SK-N-SH (cell line): ENCODE data around the gene SMYD2. TPM values are rescaled to one million over a fixed set of nuclear protein-coding genes. Genes with fewer than 3 reads are reported as not detected.

ENCODE experiments used
- CTCF ChIA-PET: fragments of 300-600, 350-600 bp; formaldehyde crosslinking; extraction: SDS; loops from one replicate; lab custom pipeline; 2021; lab: Yijun Ruan, JAX
- POLR2A ChIA-PET: fragments of 350-600 bp; sonication (Branson Sonifier 250); formaldehyde crosslinking; extraction: SDS; loops from one replicate; lab custom pipeline; 2020; ENCODE audit warnings: antibody characterized with exemption, inconsistent platforms; lab: Yijun Ruan, JAX
- DNase-seq: peaks from one replicate; pipeline ENCODE4 v3.0.0; 2012
- H2AFZ ChIP-seq: fragments of 200-600 bp; sonication (generic); 2 replicates; pipeline ENCODE4 v1.8.1; 2016; ENCODE audit warnings: antibody characterized with exemption, mild to moderate bottlenecking, low read depth
- H3F3A ChIP-seq: fragments of 200-600 bp; sonication (generic); replicated peaks from 2 replicates; pipeline ENCODE3; 2016; ENCODE audit warnings: antibody characterized with exemption, mild to moderate bottlenecking; ENCODE audit not compliant: insufficient read depth
- H3K27ac ChIP-seq, 2 experiments: fragments of 200-500 bp in 1 of 2; fragments of 200-600 bp in 1 of 2; sonication (Bioruptor generic) in 1 of 2; sonication (generic), shearing (Covaris generic) in 1 of 2; 2 replicates each; pipeline versions ENCODE4 v1.5.1 to v1.6.1; 2014 to 2016; ENCODE audit warnings: low read depth in 2 of 2, inconsistent platforms in 1 of 2, low read length in 1 of 2, mild to moderate bottlenecking in 1 of 2, mixed read lengths in 1 of 2
- H3K27me3 ChIP-seq: fragments of 200-600 bp; sonication (generic), shearing (Covaris generic); 2 replicates; pipeline ENCODE4 v1.6.1; 2016; ENCODE audit warnings: mixed run types; ENCODE audit not compliant: insufficient read depth
- H3K36me3 ChIP-seq, 2 experiments: fragments of 200-500 bp in 1 of 2; fragments of 200-600 bp in 1 of 2; sonication (Bioruptor generic) in 1 of 2; sonication (generic) in 1 of 2; replicated peaks in 1 of 2; 2 replicates each; pipeline versions ENCODE3 to v1.5.1; 2014 to 2016; ENCODE audit warnings: low read length in 1 of 2, mild to moderate bottlenecking in 1 of 2; ENCODE audit not compliant: insufficient read depth in 2 of 2, control insufficient read depth in 1 of 2
- H3K4me1 ChIP-seq, 2 experiments: fragments of 200-500 bp in 1 of 2; fragments of 200-600 bp in 1 of 2; sonication (Bioruptor generic) in 1 of 2; sonication (generic), shearing (Covaris generic) in 1 of 2; 2 replicates each; pipeline versions ENCODE4 v1.5.1 to v1.6.1; 2014 to 2016; ENCODE audit warnings: low read depth in 1 of 2, low read length in 1 of 2, mixed run types in 1 of 2; ENCODE audit not compliant: insufficient read depth in 2 of 2, control insufficient read depth in 1 of 2
- H3K4me2 ChIP-seq: fragments of 200-600 bp; sonication (generic), shearing (Covaris generic); 2 replicates; pipeline ENCODE4 v1.6.1; 2017; ENCODE audit warnings: mixed run types
- H3K4me3 ChIP-seq, 2 experiments: fragments of 200-500 bp in 1 of 2; fragments of 200-600 bp in 1 of 2; sonication (Bioruptor generic) in 1 of 2; sonication (generic), shearing (Covaris generic) in 1 of 2; 2 replicates each; pipeline versions ENCODE4 v1.5.1 to v1.8.1; 2014 to 2016; ENCODE audit warnings: low read depth in 2 of 2, inconsistent platforms in 1 of 2, low read length in 1 of 2, mild to moderate bottlenecking in 1 of 2, mixed read lengths in 1 of 2, moderate library complexity in 1 of 2
- H3K79me2 ChIP-seq: fragments of 200-600 bp; sonication (generic); 2 replicates; pipeline ENCODE4 v1.8.1; 2017; ENCODE audit warnings: mild to moderate bottlenecking; ENCODE audit not compliant: insufficient read depth
- H3K9ac ChIP-seq: fragments of 200-600 bp; sonication (generic); 2 replicates; pipeline ENCODE4 v1.6.1; 2017; ENCODE audit warnings: mixed run types
- H3K9me2 ChIP-seq: fragments of 200-600 bp; sonication (generic); 2 replicates; pipeline ENCODE4 v1.6.1; 2017; ENCODE audit warnings: mixed run types
- H3K9me3 ChIP-seq: fragments of 200-600 bp; sonication (generic); 2 replicates; pipeline ENCODE4 v1.6.1; 2017; ENCODE audit warnings: mixed run types, mild to moderate bottlenecking, moderate library complexity
- H4K20me1 ChIP-seq: fragments of 200-600 bp; sonication (generic); 2 replicates; pipeline ENCODE4 v1.6.1; 2017; ENCODE audit warnings: mild to moderate bottlenecking, mixed run types; ENCODE audit not compliant: insufficient read depth
- IRF3 ChIP-seq: fragments of 150-350 bp; IDR thresholded peaks from 2 replicates; pipeline ENCODE4 v1.6.1; 2016; ENCODE audit warnings: mild to moderate bottlenecking, low read depth, low read length
- NRF1 ChIP-seq: IDR thresholded peaks from 2 replicates; pipeline ENCODE4 v1.6.1; 2012; ENCODE audit warnings: low read depth, mild to moderate bottlenecking, low read length
- WGBS: methylation state at CpG from one replicate; pipeline ENCODE4 v1.1.6; 2017; ENCODE audit warnings: low lambda C conversion rate; 5-methylcytosine and 5-hydroxymethylcytosine counted together
- polyA plus RNA-seq, 3 experiments: library from polyadenylated mRNA; depleted of rRNA; stranded (reverse); fragments of >200 nt; gene quantifications; 2 replicates each; pipeline ENCODE4 v1.2.3, GENCODE V29; 2012
- TF ChIP-seq, protein P1 (sequence below): IDR thresholded peaks from 2 replicates; pipeline ENCODE4; 2012
- TF ChIP-seq, protein P2 (sequence below): IDR thresholded peaks from 2 replicates; pipeline ENCODE4 v1.4.0; 2012; ENCODE audit warnings: low read depth, borderline replicate concordance

Gene SMYD2
- polyA plus RNA-seq, 1 of the 3 experiments (the other 2 are of a cell fraction) = 23.1 TPM

GRCh38 chr1:214255509-214255908 lies 25.4 kb upstream of the SMYD2 start:
- no peak overlapping the region for H3K9ac ChIP-seq
- ChIA-PET POLR2A (no interaction called here), CTCF (interaction anchor here (13.3 kb wide), 1 partner anchor 75 kb away, joined by 393 read pairs; no protein-coding TSS in a partner anchor)
- H3K4me1 ChIP-seq = peaks cover 0 to 10% of the 10 kb centered on the region in 2 experiments; a peak in 1 of 4 replicates
- no peaks in the 10 kb centered on the region for H3K79me2 ChIP-seq
- no peaks in the 10 kb centered on the region for H3K36me3 ChIP-seq
- no peak overlapping the region for H2AFZ ChIP-seq
- no peaks in the 10 kb centered on the region for H3K9me3 ChIP-seq
- H3K9me2 ChIP-seq = no peaks in the 10 kb centered on the region
- no peak overlapping the region for H3K27ac ChIP-seq
- TF ChIP-seq, protein P1, sequence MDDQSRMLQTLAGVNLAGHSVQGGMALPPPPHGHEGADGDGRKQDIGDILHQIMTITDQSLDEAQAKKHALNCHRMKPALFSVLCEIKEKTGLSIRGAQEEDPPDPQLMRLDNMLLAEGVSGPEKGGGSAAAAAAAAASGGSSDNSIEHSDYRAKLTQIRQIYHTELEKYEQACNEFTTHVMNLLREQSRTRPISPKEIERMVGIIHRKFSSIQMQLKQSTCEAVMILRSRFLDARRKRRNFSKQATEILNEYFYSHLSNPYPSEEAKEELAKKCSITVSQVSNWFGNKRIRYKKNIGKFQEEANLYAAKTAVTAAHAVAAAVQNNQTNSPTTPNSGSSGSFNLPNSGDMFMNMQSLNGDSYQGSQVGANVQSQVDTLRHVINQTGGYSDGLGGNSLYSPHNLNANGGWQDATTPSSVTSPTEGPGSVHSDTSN = no peak
- TF ChIP-seq IRF3 = no peak
- H3K4me2 ChIP-seq = no peak overlapping the region
- no peak for DNase-seq
- no peaks in the 10 kb centered on the region for H3K27me3 ChIP-seq
- peaks cover 4% of the 10 kb centered on the region for H3F3A ChIP-seq
- no peak overlapping the region for H3K4me3 ChIP-seq
- H4K20me1 ChIP-seq = no peaks in the 10 kb centered on the region
- 46% methylated on average over 2 of the region's 2 CpGs for WGBS

DNA sequence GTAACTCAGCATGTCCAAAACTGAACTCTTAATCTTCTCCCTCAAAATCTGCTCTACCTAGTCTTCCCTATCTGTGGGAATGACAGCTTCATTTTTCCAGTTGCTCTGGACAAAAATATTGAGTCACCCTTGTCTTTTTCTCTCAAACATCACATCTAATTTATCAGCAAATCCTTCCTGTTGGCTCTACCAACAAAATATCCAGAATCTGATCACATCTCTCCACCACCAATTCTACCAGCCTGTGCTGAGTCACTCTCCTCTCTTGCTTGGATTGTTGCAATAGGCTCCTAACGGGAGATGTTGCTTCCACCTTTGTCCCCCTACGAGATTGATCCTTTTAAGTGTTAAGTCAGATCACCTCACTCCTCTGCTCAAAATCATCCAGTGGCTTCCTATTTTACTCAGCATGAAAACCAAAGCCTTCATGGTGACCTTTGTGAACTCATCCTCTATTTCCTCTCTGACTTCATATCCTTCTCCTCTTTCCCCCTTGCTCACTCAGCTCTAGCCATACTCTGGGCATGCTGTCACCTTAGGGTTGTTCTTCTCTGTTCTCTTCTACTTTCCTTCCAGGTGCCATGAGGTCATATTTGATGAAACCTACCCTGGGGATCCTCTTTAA lies 21.5 kb upstream of the SMYD2 start:
- ChIA-PET CTCF (interaction anchor here (0.9 to 13.3 kb wide), 6 partner anchors 15 to 326 kb away, joined by 3 to 393 read pairs (median 16); no protein-coding TSS in a partner anchor), POLR2A (no interaction called here)
- Histone ChIP-seq H3K27me3 (no peaks in the 10 kb centered on the region), H3K9me2 (no peaks in the 10 kb centered on the region), H3F3A (peaks cover 4% of the 10 kb centered on the region), H3K4me1 (peaks cover 8 to 10% of the 10 kb centered on the region in 2 experiments; a peak in 3 of 4 replicates), H3K9me3 (no peaks in the 10 kb centered on the region), H2AFZ (peak overlapping the region; percentile 89), H3K79me2 (no peaks in the 10 kb centered on the region), H4K20me1 (no peaks in the 10 kb centered on the region), H3K36me3 (no peaks in the 10 kb centered on the region), H3K4me3 (no peak overlapping the region), H3K9ac (no peak overlapping the region), H3K27ac (peak overlapping the region in 1 of 2 experiments; percentile 27; a peak in 1 of 4 replicates), H3K4me2 (peak overlapping the region; percentile 39)
- 63% methylated on average over 2 of the region's 2 CpGs for WGBS
- no peak for DNase-seq
- TF ChIP-seq, protein P2, sequence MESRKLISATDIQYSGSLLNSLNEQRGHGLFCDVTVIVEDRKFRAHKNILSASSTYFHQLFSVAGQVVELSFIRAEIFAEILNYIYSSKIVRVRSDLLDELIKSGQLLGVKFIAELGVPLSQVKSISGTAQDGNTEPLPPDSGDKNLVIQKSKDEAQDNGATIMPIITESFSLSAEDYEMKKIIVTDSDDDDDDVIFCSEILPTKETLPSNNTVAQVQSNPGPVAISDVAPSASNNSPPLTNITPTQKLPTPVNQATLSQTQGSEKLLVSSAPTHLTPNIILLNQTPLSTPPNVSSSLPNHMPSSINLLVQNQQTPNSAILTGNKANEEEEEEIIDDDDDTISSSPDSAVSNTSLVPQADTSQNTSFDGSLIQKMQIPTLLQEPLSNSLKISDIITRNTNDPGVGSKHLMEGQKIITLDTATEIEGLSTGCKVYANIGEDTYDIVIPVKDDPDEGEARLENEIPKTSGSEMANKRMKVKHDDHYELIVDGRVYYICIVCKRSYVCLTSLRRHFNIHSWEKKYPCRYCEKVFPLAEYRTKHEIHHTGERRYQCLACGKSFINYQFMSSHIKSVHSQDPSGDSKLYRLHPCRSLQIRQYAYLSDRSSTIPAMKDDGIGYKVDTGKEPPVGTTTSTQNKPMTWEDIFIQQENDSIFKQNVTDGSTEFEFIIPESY = no peak
- TF ChIP-seq NRF1 = no peak
